Psoas muscle (tissue), 8 donors: ENCODE measurements around the gene OSGEPL1. TPM values are rescaled to one million over a fixed set of nuclear protein-coding genes. Genes with fewer than 3 reads are reported as not detected.
A peak's percentile ranks its signal among the peaks of the same experiment; 100 is the strongest.

Experiments used
- ATAC-seq, 4 donors: fragments of 200-7000 bp; cut with Tn5 transposase; one replicate each; pipeline ENCODE4 v1.9.1; 2020; ENCODE audit warnings: moderate library complexity in 3 of 4, mild to moderate bottlenecking in 2 of 4
- DNase-seq, 2 donors: peaks; one replicate each; pipeline ENCODE4 v3.0.0-alpha.2; 2020
- H3K27ac ChIP-seq: fragments of 200-600 bp; one replicate; pipeline ENCODE4 v1.8.0; 2022
- H3K27me3 ChIP-seq, 3 donors: fragments of 200-600 bp in 1 of 3; one replicate each; pipeline versions ENCODE4 v1.6.1 to v1.8.0; 2013 to 2022; ENCODE audit warnings: low read length in 2 of 3, mild to moderate bottlenecking in 2 of 3, moderate library complexity in 1 of 3; ENCODE audit not compliant: insufficient read depth in 3 of 3
- H3K36me3 ChIP-seq, 2 donors: fragments of 200-600 bp in 1 of 2; one replicate each; pipeline versions ENCODE4 v1.6.1 to v1.8.0; 2013 to 2022; ENCODE audit warnings: low read depth in 1 of 2, mild to moderate bottlenecking in 1 of 2, moderate library complexity in 1 of 2; ENCODE audit not compliant: insufficient read depth in 1 of 2
- H3K4me1 ChIP-seq: fragments of 200-600 bp; one replicate; pipeline ENCODE4 v1.8.0; 2022
- H3K4me3 ChIP-seq: fragments of 200-600 bp; one replicate; pipeline ENCODE4 v1.8.0; 2022; ENCODE audit warnings: mild to moderate bottlenecking
- H3K9me3 ChIP-seq: fragments of 200-600 bp; one replicate; pipeline ENCODE4 v1.8.0; 2022
- WGBS, 3 donors: extraction: QIAGEN DNeasy Blood & Tissue Kit; methylation state at CpG; one replicate each; pipeline versions ENCODE4 v1.1.6 to v1.1.7; 2013; 5-methylcytosine and 5-hydroxymethylcytosine counted together
- intact Hi-C, 2 donors: fragments of 100-400 bp; cut with DNase I; formaldehyde crosslinking; loops; one replicate each; pipeline versions ENCODE4 v1.11.0 to v1.14.2; 2022
- polyA plus RNA-seq, 3 donors: library from polyadenylated mRNA; stranded (reverse); fragments of 200-250 nt; gene quantifications; one replicate each; pipeline ENCODE4 v1.2.3, GENCODE V29; 2013
- total RNA-seq, 4 donors: library from RNA; stranded (reverse); fragmentation: NEBNext Ultra II Directional in 2 of 4; extraction: Animal tissue kit (Norgen Biotek cat#: 25700) in 2 of 4; gene quantifications; one replicate each; pipeline versions ENCODE4 v1.2.1 to v1.2.4, GENCODE V29; 2021 to 2023
- TF ChIP-seq, protein P1 (sequence below): fragments of 200-600 bp; IDR thresholded peaks from one replicate; pipeline ENCODE4 v1.8.0; 2022; ENCODE audit warnings: antibody characterized with exemption
- donor health status: healthy with polysubstance abuse.
- donor health status: DM: no; HTN: no; CAD: no; lungs with moderate emphysema.
- donor health status: Bipolar disorder and iron deficiency.
- donor health status: healthy.
- donor health status: DM: yes; HTN: yes; CAD: no.
- donor health status: DM: no; HTN: no; CAD: no.
- donor health status: DM: no; HTN: no; CAD: no.
- donor health status: DM: yes; HTN: yes; CAD: no.

Gene OSGEPL1
- total and polyA plus RNA-seq, 7 donors = 2.9 to 12.3 (median 4.4) TPM

DNA sequence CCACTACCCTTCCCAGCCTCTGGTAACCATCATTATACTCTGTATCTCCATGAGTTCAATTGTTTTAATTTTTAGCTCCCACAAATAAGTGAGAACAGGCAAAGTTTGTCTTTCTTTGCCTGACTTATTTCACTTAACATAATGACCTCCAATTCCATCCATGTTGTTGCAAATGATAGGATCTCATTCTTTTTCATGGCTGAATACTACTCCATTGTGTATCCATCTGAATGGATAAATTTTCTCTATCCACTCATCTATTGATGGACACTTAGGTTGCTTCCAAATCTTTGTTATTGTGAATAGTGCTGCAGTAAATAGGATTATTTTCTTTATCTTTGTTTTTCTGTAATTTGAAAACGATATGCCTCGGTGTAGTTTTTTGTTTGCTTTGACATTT lies 61.9 kb downstream of the OSGEPL1 start:
- no peak overlapping the region for H3K4me3 ChIP-seq
- DNase-seq = no peak
- TF ChIP-seq, protein P1, sequence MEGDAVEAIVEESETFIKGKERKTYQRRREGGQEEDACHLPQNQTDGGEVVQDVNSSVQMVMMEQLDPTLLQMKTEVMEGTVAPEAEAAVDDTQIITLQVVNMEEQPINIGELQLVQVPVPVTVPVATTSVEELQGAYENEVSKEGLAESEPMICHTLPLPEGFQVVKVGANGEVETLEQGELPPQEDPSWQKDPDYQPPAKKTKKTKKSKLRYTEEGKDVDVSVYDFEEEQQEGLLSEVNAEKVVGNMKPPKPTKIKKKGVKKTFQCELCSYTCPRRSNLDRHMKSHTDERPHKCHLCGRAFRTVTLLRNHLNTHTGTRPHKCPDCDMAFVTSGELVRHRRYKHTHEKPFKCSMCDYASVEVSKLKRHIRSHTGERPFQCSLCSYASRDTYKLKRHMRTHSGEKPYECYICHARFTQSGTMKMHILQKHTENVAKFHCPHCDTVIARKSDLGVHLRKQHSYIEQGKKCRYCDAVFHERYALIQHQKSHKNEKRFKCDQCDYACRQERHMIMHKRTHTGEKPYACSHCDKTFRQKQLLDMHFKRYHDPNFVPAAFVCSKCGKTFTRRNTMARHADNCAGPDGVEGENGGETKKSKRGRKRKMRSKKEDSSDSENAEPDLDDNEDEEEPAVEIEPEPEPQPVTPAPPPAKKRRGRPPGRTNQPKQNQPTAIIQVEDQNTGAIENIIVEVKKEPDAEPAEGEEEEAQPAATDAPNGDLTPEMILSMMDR = no peak
- H3K27me3 ChIP-seq = no peaks in the 10 kb centered on the region
- H3K36me3 ChIP-seq = peaks cover 0 to 10% of the 10 kb centered on the region in 2 donors
- ATAC-seq = no peak
- WGBS, 3 donors = 46 to 49% (median 49%) methylated on average over 2 of the region's 2 CpGs
- intact Hi-C loops = no loop called here
- no peaks in the 10 kb centered on the region for H3K4me1 ChIP-seq
- no peak overlapping the region for H3K27ac ChIP-seq
- H3K9me3 ChIP-seq = no peaks in the 10 kb centered on the region

DNA sequence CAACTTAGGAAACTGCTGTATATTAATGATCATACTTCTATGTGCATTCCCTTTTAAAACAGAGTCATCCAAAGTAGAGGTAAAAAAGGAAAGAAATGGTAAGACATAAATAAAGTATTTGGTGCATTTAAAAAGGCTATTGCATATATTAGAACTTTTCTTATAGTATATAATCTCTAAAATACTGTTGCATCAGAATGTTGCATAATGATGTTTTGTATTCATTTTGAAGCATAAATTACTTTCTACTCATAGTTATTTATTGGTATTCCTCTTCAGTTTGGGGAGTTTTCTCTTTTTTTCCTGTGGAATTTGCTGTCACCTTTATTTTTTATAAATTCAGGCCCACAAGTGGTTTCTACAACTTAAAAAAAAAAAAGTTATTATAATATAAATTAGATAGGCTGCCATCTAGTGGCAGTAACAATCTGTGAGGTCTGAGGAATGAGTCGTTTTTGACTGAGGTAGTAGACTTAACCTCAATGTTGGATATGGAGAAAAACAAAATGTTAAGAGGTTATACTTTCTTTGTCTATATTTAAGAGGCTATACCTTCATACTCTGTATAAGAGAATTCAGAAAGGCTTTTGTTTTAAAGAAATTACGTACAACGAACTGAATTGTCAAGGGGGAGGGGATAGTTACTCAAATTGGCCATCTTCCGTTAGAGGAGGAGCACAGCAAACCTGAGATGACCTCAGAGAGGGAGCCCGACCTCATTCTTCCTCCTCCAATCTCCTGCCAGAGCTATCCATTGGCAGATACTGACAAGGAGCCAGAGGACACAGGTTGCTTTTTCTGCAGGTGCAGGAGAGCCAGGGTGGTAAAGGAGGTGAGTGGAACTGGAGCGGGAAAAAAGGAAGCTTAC lies 64.3 kb downstream of the OSGEPL1 start:
- Histone ChIP-seq H3K4me3 (peak overlapping the region; percentile 39), H3K27ac (peak overlapping the region; percentile 48), H3K4me1 (no peaks in the 10 kb centered on the region), H3K9me3 (no peaks in the 10 kb centered on the region), H3K27me3 (no peaks in the 10 kb centered on the region), H3K36me3 (no peaks in the 10 kb centered on the region)
- DNase-seq = no peak
- peak; percentile 63 to 89 (median 68) for ATAC-seq
- TF ChIP-seq, protein P1 = peak; percentile 76
- WGBS, 3 donors = 25 to 30% (median 26%) methylated on average over 6 of the region's 6 CpGs
- intact Hi-C loops = loop anchor here (1.0 to 5.0 kb wide), 2 partner anchors 36 to 37 kb away; partner anchors contain the start of gene ASNSD1 (in 2 of the 2)

Other genes with a start within 250 kb of the OSGEPL1 start
- gene SLC40A1, start 182.0 kb downstream of the OSGEPL1 start, total RNA-seq = 10 to 100 TPM; 21.5 to 65.7 (median 34.6) TPM
- gene SLC40A1, start 182.0 kb downstream of the OSGEPL1 start, polyA plus RNA-seq = 10 to 100 TPM in 2 of 3 donors, 1 to 10 TPM in 1; 8.4 to 49.1 (median 19.4) TPM
- 10 to 100 TPM; 50.8 to 67.0 (median 62.0) TPM for gene ASNSD1, start 101.3 kb downstream of the OSGEPL1 start, total RNA-seq
- 100 to 1,000 TPM in 1 of 3 donors, 10 to 100 TPM in 2; 57.9 to 148 (median 66.6) TPM for gene ASNSD1, start 101.3 kb downstream of the OSGEPL1 start, polyA plus RNA-seq
- 1 to 10 TPM; 4.1 to 8.7 (median 6.0) TPM for gene ANKAR, start 88.1 kb downstream of the OSGEPL1 start, total RNA-seq
- gene ANKAR, start 88.1 kb downstream of the OSGEPL1 start, polyA plus RNA-seq = 1 to 10 TPM in 1 of 3 donors, under 1 TPM in 2; 0.72 to 3.6 (median 0.98) TPM
- gene ORMDL1, start 21.5 kb upstream of the OSGEPL1 start, total RNA-seq = 10 to 100 TPM; 18.7 to 22.2 (median 20.1) TPM
- 10 to 100 TPM; 24.0 to 54.5 (median 41.2) TPM for gene ORMDL1, start 21.5 kb upstream of the OSGEPL1 start, polyA plus RNA-seq
- gene PMS1, start 21.7 kb upstream of the OSGEPL1 start, total RNA-seq = 10 to 100 TPM in 3 of 4 donors, 1 to 10 TPM in 1; 8.7 to 20.3 (median 11.6) TPM
- 10 to 100 TPM in 1 of 3 donors, 1 to 10 TPM in 2; 4.6 to 10.5 (median 7.4) TPM for gene PMS1, start 21.7 kb upstream of the OSGEPL1 start, polyA plus RNA-seq